Erythroblast (primary cell): ENCODE data around the gene STX4.

ENCODE experiments used
- GATA1 ChIP-seq: IDR thresholded peaks from 2 replicates; pipeline ENCODE4 v1.6.1; 2011; ENCODE audit warnings: low read depth, mild to moderate bottlenecking, control low read depth, low read length, moderate library complexity
- POLR2A ChIP-seq: IDR thresholded peaks from 2 replicates; pipeline ENCODE4 v1.6.1; 2011; ENCODE audit warnings: mild to moderate bottlenecking, low read length

- TF ChIP-seq POLR2A = no peak
- no peak for TF ChIP-seq GATA1
Measured at GRCh38 chr16:31008551-31008950, 24.8 kb upstream of the STX4 start.
